Osteoblast (primary cell): ENCODE results near the gene SLC25A36. TPM values are rescaled to one million over a fixed set of nuclear protein-coding genes. Genes with fewer than 3 reads are reported as not detected.
A peak's percentile ranks its signal among the peaks of the same experiment; 100 is the strongest.
"Not testable (repeated sequence)": the region's sequence is repeated elsewhere in the genome, so short reads cannot be mapped to it uniquely, and the experiment has no call there.

Experiments used
- DNase-seq: peaks from one replicate; pipeline ENCODE4 v3.0.0; 2011; ENCODE audit warnings: low spot score, mixed read lengths; ENCODE audit not compliant: insufficient read length; ENCODE audit errors: missing footprints
- H2AFZ ChIP-seq: 2 replicates; pipeline ENCODE4 v1.6.0; 2011; ENCODE audit warnings: mild to moderate bottlenecking, low read length
- H3K27ac ChIP-seq: 2 replicates; pipeline ENCODE4 v1.5.1; 2011; ENCODE audit warnings: mild to moderate bottlenecking, low read depth, low read length, moderate library complexity
- H3K27me3 ChIP-seq: 2 replicates; pipeline ENCODE4 v1.6.0; 2012; ENCODE audit warnings: mild to moderate bottlenecking, control low read depth, inconsistent platforms, low read length, moderate library complexity; ENCODE audit not compliant: insufficient read depth
- H3K36me3 ChIP-seq: 2 replicates; pipeline ENCODE4 v1.5.1; 2011; ENCODE audit warnings: mild to moderate bottlenecking, low read length, control low read depth, moderate library complexity; ENCODE audit not compliant: insufficient read depth
- H3K4me1 ChIP-seq: 2 replicates; pipeline ENCODE4 v1.5.1; 2011; ENCODE audit warnings: mild to moderate bottlenecking, low read length, control low read depth, moderate library complexity; ENCODE audit not compliant: insufficient read depth
- H3K4me2 ChIP-seq: 2 replicates; pipeline ENCODE4 v1.6.0; 2011; ENCODE audit warnings: mild to moderate bottlenecking, low read length; ENCODE audit not compliant: insufficient read depth
- H3K4me3 ChIP-seq: fragments of 200-600 bp; sonication (generic); 3 replicates; pipeline ENCODE4 v1.5.1; 2012; ENCODE audit warnings: mild to moderate bottlenecking, low read length, inconsistent platforms; ENCODE audit not compliant: insufficient read depth
- H3K79me2 ChIP-seq: 2 replicates; pipeline ENCODE4 v1.6.0; 2012; ENCODE audit warnings: mild to moderate bottlenecking, low read length, control low read depth, inconsistent platforms; ENCODE audit not compliant: insufficient read depth
- H3K9me3 ChIP-seq: 2 replicates; pipeline ENCODE4 v1.5.1; 2011; ENCODE audit warnings: low read depth, low read length, control low read depth
- H4K20me1 ChIP-seq: 2 replicates; pipeline ENCODE4 v1.6.0; 2012; ENCODE audit warnings: mild to moderate bottlenecking, low read length, control low read depth; ENCODE audit not compliant: insufficient read depth
- total RNA-seq: library from RNA; depleted of rRNA; stranded (reverse); fragments of >200 nt; gene quantifications from 2 replicates; pipeline ENCODE4 v1.2.3, GENCODE V29; 2012
- TF ChIP-seq, protein P1 (sequence below): IDR thresholded peaks from 2 replicates; pipeline ENCODE4 v1.5.1; 2011; ENCODE audit warnings: mild to moderate bottlenecking, low read depth, low read length, moderate library complexity; ENCODE audit errors: extremely low read depth

Gene SLC25A36
- total RNA-seq, 1 donor, result 97.4 TPM

DNA sequence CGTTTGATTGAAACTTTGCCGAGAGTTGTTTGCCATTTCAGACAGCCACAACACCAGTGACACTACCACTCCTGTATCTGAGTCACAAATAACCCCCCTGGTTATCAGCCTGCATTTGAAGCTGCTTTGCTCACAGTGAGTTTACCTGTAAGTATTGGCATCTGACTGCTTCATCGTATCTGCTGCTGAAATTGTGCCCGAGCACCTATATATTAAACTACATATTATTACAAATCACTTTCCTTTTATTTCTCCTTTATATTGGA, 70.3 kb downstream of the SLC25A36 start:
- no peak overlapping the region for H3K4me3 ChIP-seq

DNA sequence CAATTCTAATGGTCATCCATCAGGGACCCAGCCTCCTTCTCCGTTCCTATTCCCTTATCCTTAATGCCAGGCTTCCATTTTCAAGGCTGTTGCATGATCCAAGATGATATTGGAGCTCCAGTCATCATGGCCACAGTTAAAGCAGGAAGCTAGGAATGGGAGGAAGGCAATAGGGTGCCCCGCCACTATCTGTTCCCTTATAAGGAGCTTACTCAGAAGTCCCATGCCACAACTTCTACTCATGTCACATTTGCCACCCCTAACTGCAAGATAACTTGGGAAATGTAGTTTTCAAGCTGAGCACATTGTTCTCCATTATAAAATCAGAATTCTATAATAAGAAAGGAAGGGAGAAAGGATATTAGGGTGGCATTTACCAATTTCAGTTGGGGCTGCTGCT, 70.9 kb downstream of the SLC25A36 start:
- no peaks in the 10 kb centered on the region for H3K79me2 ChIP-seq
- no peak overlapping the region for H2AFZ ChIP-seq
- DNase-seq, result no peak
- no peak overlapping the region for H3K4me3 ChIP-seq
- no peaks in the 10 kb centered on the region for H3K9me3 ChIP-seq
- H3K4me1 ChIP-seq, result no peaks in the 10 kb centered on the region
- peaks cover 13% of the 10 kb centered on the region for H3K27me3 ChIP-seq
- H3K27ac ChIP-seq, result no peak overlapping the region
- no peaks in the 10 kb centered on the region for H3K36me3 ChIP-seq
- no peak overlapping the region for H3K4me2 ChIP-seq
- TF ChIP-seq, protein P1, sequence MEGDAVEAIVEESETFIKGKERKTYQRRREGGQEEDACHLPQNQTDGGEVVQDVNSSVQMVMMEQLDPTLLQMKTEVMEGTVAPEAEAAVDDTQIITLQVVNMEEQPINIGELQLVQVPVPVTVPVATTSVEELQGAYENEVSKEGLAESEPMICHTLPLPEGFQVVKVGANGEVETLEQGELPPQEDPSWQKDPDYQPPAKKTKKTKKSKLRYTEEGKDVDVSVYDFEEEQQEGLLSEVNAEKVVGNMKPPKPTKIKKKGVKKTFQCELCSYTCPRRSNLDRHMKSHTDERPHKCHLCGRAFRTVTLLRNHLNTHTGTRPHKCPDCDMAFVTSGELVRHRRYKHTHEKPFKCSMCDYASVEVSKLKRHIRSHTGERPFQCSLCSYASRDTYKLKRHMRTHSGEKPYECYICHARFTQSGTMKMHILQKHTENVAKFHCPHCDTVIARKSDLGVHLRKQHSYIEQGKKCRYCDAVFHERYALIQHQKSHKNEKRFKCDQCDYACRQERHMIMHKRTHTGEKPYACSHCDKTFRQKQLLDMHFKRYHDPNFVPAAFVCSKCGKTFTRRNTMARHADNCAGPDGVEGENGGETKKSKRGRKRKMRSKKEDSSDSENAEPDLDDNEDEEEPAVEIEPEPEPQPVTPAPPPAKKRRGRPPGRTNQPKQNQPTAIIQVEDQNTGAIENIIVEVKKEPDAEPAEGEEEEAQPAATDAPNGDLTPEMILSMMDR, result no peak
- H4K20me1 ChIP-seq, result no peaks in the 10 kb centered on the region

More for the DNA sequence above, 70.3 kb downstream of the SLC25A36 start:
- H3K27ac ChIP-seq, result no peak overlapping the region
- no peak overlapping the region for H2AFZ ChIP-seq
- no peaks in the 10 kb centered on the region for H3K4me1 ChIP-seq
- DNase-seq, result no peak
- peaks cover 13% of the 10 kb centered on the region for H3K27me3 ChIP-seq
- H3K4me2 ChIP-seq, result no peak overlapping the region
- H3K36me3 ChIP-seq, result no peaks in the 10 kb centered on the region
- TF ChIP-seq, protein P1, result no peak
- H4K20me1 ChIP-seq, result no peaks in the 10 kb centered on the region
- H3K9me3 ChIP-seq, result no peaks in the 10 kb centered on the region
- H3K79me2 ChIP-seq, result no peaks in the 10 kb centered on the region

DNA sequence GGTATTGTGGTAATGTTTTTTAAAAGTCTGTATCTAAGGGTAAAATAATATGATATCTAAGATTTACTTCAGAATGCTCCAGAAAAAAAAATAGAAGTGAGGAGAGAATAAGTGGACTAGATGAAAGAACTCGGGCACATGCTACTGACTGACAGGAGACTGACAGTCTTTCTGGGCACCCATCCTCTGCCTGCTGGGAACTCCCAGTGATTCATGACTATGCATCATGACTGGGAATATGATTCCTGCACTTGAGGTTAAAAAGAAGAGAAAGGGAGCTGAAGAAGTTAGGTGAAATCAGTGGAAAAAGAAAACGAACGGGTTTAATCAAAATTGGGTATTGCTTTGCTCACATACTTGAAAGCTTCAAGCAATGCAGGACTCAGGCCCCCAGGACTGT, 73.8 kb downstream of the SLC25A36 start:
- peak; percentile 79 for DNase-seq

DNA sequence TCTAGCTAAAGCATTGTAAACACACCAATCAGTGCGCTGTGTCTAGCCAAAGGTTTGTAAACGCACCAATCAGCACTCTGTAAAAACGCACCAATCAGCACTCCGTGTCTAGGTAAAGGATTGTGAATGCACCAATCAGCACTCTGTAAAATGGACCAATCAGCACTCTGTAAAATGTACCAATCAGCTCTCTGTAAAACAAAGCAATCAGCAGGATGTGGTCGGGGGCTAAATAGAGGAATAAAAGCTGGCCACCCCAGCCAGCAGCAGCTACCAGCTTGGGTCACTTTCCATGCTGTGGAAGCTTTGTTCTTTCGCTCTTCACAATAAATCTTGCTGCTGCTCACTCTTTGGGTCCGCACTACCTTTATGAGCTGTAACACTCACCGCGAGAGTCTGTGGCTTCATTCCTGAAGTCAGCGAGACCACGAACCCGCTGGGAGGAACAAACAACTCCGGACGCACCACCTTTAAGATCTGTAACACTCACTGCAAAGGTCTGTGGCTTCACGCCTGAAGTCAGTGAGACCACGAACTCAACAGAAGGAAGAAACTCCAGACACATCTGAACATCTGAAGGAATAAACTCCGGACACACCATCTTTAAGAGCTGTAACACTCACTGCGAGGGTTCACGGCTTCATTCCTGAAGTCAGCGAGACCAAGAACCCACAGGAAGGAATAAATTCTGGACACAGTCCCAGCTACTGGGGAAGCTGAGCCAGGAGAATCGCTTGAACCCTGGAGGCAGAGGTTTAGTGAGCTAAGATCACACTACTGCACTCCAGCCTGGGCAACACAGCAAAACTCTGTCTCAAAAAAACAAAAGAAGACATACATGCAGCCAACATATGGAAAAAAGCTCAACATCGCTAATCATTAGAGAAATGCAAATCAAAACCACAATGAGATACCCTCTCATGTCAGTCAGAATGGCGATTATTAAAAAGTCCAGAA, 76.0 kb downstream of the SLC25A36 start:
- DNase-seq, H3K36me3 ChIP-seq, H3K9me3 ChIP-seq, H3K27me3 ChIP-seq, H3K4me3 ChIP-seq, H3K4me2 ChIP-seq, H3K4me1 ChIP-seq, H4K20me1 ChIP-seq, H3K79me2 ChIP-seq, H3K27ac ChIP-seq: not testable (repeated sequence)
- peak overlapping the region; percentile 35 for H2AFZ ChIP-seq

More for the DNA sequence above, 73.8 kb downstream of the SLC25A36 start:
- Histone ChIP-seq H4K20me1 (no peaks in the 10 kb centered on the region), H2AFZ (no peak overlapping the region), H3K4me3 (no peak overlapping the region), H3K9me3 (no peaks in the 10 kb centered on the region), H3K36me3 (no peaks in the 10 kb centered on the region), H3K4me2 (no peak overlapping the region), H3K79me2 (no peaks in the 10 kb centered on the region), H3K4me1 (peaks cover under 1% of the 10 kb centered on the region), H3K27ac (no peak overlapping the region), H3K27me3 (peaks cover 5% of the 10 kb centered on the region)
- TF ChIP-seq, protein P1, result no peak
